Ishikawa (cell line): Measurements from ENCODE around the gene DTNBP1.

ENCODE experiments used
- CEBPB ChIP-seq: IDR thresholded peaks from 2 replicates; pipeline ENCODE4 v1.6.1; 2012
- CREB1 ChIP-seq: IDR thresholded peaks from 2 replicates; pipeline ENCODE4 v1.6.1; 2012; ENCODE audit warnings: low read depth
- EGR1 ChIP-seq: IDR thresholded peaks from 2 replicates; pipeline ENCODE4 v1.6.1; 2012
- EP300 ChIP-seq: IDR thresholded peaks from 2 replicates; pipeline ENCODE4 v1.6.1; 2012; ENCODE audit warnings: borderline replicate concordance
- FOXM1 ChIP-seq: IDR thresholded peaks from 2 replicates; pipeline ENCODE4 v1.6.1; 2012; ENCODE audit warnings: low read depth, borderline replicate concordance
- NFIC ChIP-seq: IDR thresholded peaks from 2 replicates; pipeline ENCODE4 v1.6.1; 2012
- RAD21 ChIP-seq: IDR thresholded peaks from 2 replicates; pipeline ENCODE4 v1.6.1; 2012; ENCODE audit warnings: low read depth
- REST ChIP-seq: IDR thresholded peaks from 2 replicates; pipeline ENCODE4 v1.6.1; 2012; ENCODE audit warnings: low read depth, mild to moderate bottlenecking
- TAF1 ChIP-seq: IDR thresholded peaks from 2 replicates; pipeline ENCODE4 v1.6.1; 2012; ENCODE audit warnings: low read depth, mild to moderate bottlenecking
- TCF12 ChIP-seq: IDR thresholded peaks from 2 replicates; pipeline ENCODE4 v1.6.1; 2012; ENCODE audit warnings: low read depth
- TEAD4 ChIP-seq: IDR thresholded peaks from 2 replicates; pipeline ENCODE4 v1.6.1; 2012
- USF1 ChIP-seq: IDR thresholded peaks from 2 replicates; pipeline ENCODE4 v1.6.1; 2012
- YY1 ChIP-seq: IDR thresholded peaks from 2 replicates; pipeline ENCODE4 v1.6.1; 2012; ENCODE audit warnings: low read depth
- ZBTB7A ChIP-seq: IDR thresholded peaks from 2 replicates; pipeline ENCODE4 v1.6.1; 2012; ENCODE audit warnings: low read depth
- TF ChIP-seq, protein P1 (sequence below): IDR thresholded peaks from 2 replicates; pipeline ENCODE4 v1.6.1; 2012

The DTNBP1 gene

DNA sequence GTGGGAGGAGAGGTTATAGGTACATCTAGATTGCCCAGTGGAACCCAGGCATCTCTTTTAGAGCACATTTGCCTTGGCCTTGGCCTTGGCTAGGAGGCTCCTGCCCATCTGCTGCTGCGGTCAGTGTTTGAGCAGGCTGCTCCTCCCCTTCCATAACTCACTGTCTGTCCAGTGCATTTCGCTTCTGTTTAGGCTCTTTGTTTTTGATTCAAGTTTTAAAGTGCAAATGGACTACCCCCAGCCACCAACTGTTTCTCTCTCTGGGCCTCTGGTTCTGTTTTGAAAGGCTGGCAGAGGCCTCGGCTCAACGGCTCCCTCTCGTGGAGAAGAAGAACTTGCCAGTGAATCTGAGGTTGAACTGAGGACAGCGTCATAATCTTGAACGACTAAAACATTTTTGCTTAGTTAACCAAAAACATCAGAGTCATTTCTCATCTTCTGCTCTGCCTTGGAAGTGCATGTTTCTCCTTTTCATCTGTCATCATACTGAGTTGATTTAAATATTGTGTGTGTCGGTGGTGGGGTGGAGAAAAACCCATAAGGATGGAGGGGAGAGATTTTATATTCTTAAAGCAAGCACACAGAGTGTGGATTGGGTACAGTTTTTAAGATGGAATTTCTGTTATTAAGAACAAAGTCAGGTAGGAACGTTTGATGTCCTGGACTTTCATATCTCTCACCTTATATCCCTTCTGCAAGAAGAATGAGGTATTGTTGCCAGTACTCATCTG lies 171.4 kb downstream of the DTNBP1 start:
- peak; percentile 74 for TF ChIP-seq RAD21
- TF ChIP-seq ZBTB7A = no peak
- TF ChIP-seq USF1 = no peak
- TF ChIP-seq TCF12 = no peak
- no peak for TF ChIP-seq FOXM1
- no peak for TF ChIP-seq TEAD4

- TF ChIP-seq EP300 = no peak
- TF ChIP-seq FOXM1 = no peak
- no peak for TF ChIP-seq USF1
- TF ChIP-seq REST = no peak
- TF ChIP-seq TCF12 = no peak
- TF ChIP-seq CEBPB = no peak
- no peak for TF ChIP-seq ZBTB7A
- no peak for TF ChIP-seq YY1
- TF ChIP-seq, protein P1, sequence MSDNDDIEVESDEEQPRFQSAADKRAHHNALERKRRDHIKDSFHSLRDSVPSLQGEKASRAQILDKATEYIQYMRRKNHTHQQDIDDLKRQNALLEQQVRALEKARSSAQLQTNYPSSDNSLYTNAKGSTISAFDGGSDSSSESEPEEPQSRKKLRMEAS = no peak
- no peak for TF ChIP-seq TEAD4
- TF ChIP-seq TAF1 = no peak
- no peak for TF ChIP-seq NFIC
- TF ChIP-seq CREB1 = no peak
- TF ChIP-seq RAD21 = no peak
- no peak for TF ChIP-seq EGR1
These were observed 172.4 kb downstream of the DTNBP1 start for GRCh38 chr6:15490242-15491100.

- TF ChIP-seq EGR1 (no peak), FOXM1 (no peak), CEBPB (no peak), USF1 (no peak), TCF12 (no peak), REST (no peak), TEAD4 (no peak), EP300 (no peak), CREB1 (no peak), NFIC (no peak), RAD21 (no peak), YY1 (no peak)
- TF ChIP-seq, protein P1 = no peak
These were observed 173.4 kb downstream of the DTNBP1 start for GRCh38 chr6:15489261-15489962.

DNA sequence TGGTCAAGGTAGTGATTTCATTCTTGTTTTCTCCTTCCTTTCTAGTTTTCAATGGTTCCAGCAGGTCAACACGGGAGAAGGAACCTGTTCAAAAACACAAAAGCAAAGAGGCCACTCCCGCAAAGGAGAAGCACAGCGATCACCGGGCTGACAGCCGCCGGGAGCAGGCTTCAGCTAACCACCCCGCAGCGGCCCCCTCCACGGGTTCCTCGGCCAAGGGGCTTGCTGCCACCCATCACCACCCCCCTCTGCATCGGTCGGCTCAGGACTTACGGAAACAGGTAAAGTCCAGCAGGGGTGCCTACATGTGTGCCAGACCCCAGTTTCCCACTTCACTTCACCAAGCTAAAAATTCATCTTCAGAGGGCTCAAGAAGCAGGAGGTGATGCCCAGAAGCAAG lies 175.6 kb downstream of the DTNBP1 start:
- TF ChIP-seq TCF12 (no peak), YY1 (no peak), TAF1 (no peak)
- TF ChIP-seq, protein P1 = no peak

GRCh38 chr6:15485936-15486335 lies 176.9 kb downstream of the DTNBP1 start:
- TF ChIP-seq USF1 (no peak), CEBPB (no peak), TCF12 (no peak), ZBTB7A (no peak), TEAD4 (no peak), EP300 (no peak), REST (no peak), TAF1 (no peak), YY1 (no peak), NFIC (no peak), EGR1 (no peak), FOXM1 (no peak), CREB1 (no peak), RAD21 (no peak)
- TF ChIP-seq, protein P1 = no peak
